ENCODE results near the gene AQP3. TPM values are rescaled to one million over a fixed set of nuclear protein-coding genes. Genes with fewer than 3 reads are reported as not detected.

AQP3 gene
- total and polyA plus RNA-seq, 2 of the 13 experiments (the other 11 are each of a cell fraction or from before 2014, with no cell fraction given), result 1.4 to 5.5 TPM

DNA sequence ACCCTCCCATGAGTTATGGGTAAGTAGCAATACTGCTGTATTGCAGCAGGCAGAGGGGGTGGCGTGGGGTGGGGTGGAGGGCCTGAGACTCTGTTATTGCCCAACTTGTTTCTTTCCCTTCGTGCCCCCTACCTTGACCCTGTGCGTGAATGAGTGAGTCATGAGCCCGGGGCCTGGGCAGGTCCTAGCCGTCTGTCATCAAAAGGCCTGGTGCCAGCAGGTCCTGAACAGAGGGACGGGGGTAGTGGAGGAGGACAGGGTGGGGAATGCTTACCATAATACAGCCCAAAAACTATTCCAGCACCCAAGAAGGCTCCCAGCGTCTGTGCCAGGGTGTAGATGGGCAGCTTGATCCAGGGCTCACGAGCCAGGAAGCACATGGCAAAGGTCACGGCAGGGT, 4.3 kb downstream of the AQP3 start:
- ATAC-seq, result peak; percentile 36; the same call in 2 of the 3 replicates
- no TSS peak for BruUV-seq (replicated peaks)
- H3K4me3 ChIP-seq (replicated peaks in 1 of 3; ENCODE audit: insufficient read depth in 1 of 3, low read depth in 2 of 3, low read length in 3 of 3), result peak overlapping the region in 1 of 3 experiments; percentile 25; a peak in 1 of 6 replicates
- TF ChIP-seq, protein P1, sequence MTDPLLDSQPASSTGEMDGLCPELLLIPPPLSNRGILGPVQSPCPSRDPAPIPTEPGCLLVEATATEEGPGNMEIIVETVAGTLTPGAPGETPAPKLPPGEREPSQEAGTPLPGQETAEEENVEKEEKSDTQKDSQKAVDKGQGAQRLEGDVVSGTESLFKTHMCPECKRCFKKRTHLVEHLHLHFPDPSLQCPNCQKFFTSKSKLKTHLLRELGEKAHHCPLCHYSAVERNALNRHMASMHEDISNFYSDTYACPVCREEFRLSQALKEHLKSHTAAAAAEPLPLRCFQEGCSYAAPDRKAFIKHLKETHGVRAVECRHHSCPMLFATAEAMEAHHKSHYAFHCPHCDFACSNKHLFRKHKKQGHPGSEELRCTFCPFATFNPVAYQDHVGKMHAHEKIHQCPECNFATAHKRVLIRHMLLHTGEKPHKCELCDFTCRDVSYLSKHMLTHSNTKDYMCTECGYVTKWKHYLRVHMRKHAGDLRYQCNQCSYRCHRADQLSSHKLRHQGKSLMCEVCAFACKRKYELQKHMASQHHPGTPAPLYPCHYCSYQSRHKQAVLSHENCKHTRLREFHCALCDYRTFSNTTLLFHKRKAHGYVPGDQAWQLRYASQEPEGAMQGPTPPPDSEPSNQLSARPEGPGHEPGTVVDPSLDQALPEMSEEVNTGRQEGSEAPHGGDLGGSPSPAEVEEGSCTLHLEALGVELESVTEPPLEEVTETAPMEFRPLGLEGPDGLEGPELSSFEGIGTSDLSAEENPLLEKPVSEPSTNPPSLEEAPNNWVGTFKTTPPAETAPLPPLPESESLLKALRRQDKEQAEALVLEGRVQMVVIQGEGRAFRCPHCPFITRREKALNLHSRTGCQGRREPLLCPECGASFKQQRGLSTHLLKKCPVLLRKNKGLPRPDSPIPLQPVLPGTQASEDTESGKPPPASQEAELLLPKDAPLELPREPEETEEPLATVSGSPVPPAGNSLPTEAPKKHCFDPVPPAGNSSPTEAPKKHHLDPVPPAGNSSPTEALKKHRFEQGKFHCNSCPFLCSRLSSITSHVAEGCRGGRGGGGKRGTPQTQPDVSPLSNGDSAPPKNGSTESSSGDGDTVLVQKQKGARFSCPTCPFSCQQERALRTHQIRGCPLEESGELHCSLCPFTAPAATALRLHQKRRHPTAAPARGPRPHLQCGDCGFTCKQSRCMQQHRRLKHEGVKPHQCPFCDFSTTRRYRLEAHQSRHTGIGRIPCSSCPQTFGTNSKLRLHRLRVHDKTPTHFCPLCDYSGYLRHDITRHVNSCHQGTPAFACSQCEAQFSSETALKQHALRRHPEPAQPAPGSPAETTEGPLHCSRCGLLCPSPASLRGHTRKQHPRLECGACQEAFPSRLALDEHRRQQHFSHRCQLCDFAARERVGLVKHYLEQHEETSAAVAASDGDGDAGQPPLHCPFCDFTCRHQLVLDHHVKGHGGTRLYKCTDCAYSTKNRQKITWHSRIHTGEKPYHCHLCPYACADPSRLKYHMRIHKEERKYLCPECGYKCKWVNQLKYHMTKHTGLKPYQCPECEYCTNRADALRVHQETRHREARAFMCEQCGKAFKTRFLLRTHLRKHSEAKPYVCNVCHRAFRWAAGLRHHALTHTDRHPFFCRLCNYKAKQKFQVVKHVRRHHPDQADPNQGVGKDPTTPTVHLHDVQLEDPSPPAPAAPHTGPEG (CRISPR knock-in tag; IDR thresholded peaks at IDR 0.05), result no peak
- TF ChIP-seq ZNF225 (CRISPR knock-in tag; IDR thresholded peaks at IDR 0.05) (no peak), SP5 (CRISPR knock-in tag; IDR thresholded peaks at IDR 0.05; ENCODE audit: borderline replicate concordance, low read depth) (0 out of 2 replicates have a peak, but pooled peaks have one; percentile 36), THAP11 (CRISPR knock-in tag; IDR thresholded peaks at IDR 0.05) (peak; percentile 40; the same call in 1 of the 2 replicates), SOX5 (CRISPR knock-in tag; IDR thresholded peaks at IDR 0.05; ENCODE audit: borderline replicate concordance) (peak; percentile 59; the same call in 1 of the 2 replicates), CAMTA2 (CRISPR knock-in tag; IDR thresholded peaks at IDR 0.05; ENCODE audit: borderline replicate concordance) (no peak), ZC3H13 (CRISPR knock-in tag; IDR thresholded peaks at IDR 0.05) (no peak), SKI (IDR thresholded peaks at IDR 0.05; ENCODE audit: partially characterized antibody) (peak; percentile 39), ASH2L (IDR thresholded peaks at IDR 0.05; ENCODE audit: insufficient read length, low read depth, low read length) (peak; percentile 43), HNRNPL (IDR thresholded peaks at IDR 0.05; ENCODE audit: low read depth, low read length) (0 out of 2 replicates have a peak, but pooled peaks have one; percentile 52), HOXA9 (CRISPR knock-in tag; IDR thresholded peaks at IDR 0.05; ENCODE audit: borderline replicate concordance) (no peak), ZFX (CRISPR knock-in tag; IDR thresholded peaks at IDR 0.05; ENCODE audit: low read depth) (peak; percentile 41; the same call in 1 of the 2 replicates), ZNF660 (CRISPR knock-in tag; IDR thresholded peaks at IDR 0.05; ENCODE audit: borderline replicate concordance, low read depth) (no peak)
- TF ChIP-seq, protein P2, sequence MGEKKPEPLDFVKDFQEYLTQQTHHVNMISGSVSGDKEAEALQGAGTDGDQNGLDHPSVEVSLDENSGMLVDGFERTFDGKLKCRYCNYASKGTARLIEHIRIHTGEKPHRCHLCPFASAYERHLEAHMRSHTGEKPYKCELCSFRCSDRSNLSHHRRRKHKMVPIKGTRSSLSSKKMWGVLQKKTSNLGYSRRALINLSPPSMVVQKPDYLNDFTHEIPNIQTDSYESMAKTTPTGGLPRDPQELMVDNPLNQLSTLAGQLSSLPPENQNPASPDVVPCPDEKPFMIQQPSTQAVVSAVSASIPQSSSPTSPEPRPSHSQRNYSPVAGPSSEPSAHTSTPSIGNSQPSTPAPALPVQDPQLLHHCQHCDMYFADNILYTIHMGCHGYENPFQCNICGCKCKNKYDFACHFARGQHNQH (CRISPR knock-in tag; IDR thresholded peaks at IDR 0.05), result 0 out of 2 replicates have a peak, but pooled peaks have one; percentile 39
- TF ChIP-seq, protein P3, sequence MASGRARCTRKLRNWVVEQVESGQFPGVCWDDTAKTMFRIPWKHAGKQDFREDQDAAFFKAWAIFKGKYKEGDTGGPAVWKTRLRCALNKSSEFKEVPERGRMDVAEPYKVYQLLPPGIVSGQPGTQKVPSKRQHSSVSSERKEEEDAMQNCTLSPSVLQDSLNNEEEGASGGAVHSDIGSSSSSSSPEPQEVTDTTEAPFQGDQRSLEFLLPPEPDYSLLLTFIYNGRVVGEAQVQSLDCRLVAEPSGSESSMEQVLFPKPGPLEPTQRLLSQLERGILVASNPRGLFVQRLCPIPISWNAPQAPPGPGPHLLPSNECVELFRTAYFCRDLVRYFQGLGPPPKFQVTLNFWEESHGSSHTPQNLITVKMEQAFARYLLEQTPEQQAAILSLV (CRISPR knock-in tag; IDR thresholded peaks at IDR 0.05; ENCODE audit: borderline replicate concordance), result no peak
- TF ChIP-seq, protein P4, sequence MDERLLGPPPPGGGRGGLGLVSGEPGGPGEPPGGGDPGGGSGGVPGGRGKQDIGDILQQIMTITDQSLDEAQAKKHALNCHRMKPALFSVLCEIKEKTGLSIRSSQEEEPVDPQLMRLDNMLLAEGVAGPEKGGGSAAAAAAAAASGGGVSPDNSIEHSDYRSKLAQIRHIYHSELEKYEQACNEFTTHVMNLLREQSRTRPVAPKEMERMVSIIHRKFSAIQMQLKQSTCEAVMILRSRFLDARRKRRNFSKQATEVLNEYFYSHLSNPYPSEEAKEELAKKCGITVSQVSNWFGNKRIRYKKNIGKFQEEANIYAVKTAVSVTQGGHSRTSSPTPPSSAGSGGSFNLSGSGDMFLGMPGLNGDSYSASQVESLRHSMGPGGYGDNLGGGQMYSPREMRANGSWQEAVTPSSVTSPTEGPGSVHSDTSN (CRISPR knock-in tag; IDR thresholded peaks at IDR 0.05), result no peak

More for the DNA sequence above, 4.3 kb downstream of the AQP3 start:
- Histone ChIP-seq H3K27me3 (ENCODE audit: control insufficient read depth in 1 of 2, insufficient read depth in 2 of 2, low read length in 2 of 2) (peaks cover 8 to 32% of the 10 kb centered on the region in 2 experiments), H3K79me2 (ENCODE audit: insufficient read depth, low read length) (no peaks in the 10 kb centered on the region), H3K27ac (ENCODE audit: extremely low read length, insufficient read depth, low read length) (no peak overlapping the region), H3K4me1 (ENCODE audit: insufficient read depth, low read length) (peaks cover 58% of the 10 kb centered on the region), H4K20me1 (ENCODE audit: insufficient read depth, low read length) (no peaks in the 10 kb centered on the region), H3K9me3 (ENCODE audit: low read length) (no peaks in the 10 kb centered on the region), H3K9ac (ENCODE audit: insufficient read depth, low read depth, low read length) (no peak overlapping the region), H3K36me3 (replicated peaks in 1 of 2; ENCODE audit: control insufficient read depth in 1 of 2, insufficient read depth in 2 of 2, low read length in 2 of 2) (no peaks in the 10 kb centered on the region), H2AFZ (ENCODE audit: low read length) (no peak overlapping the region), H3K4me2 (ENCODE audit: low read depth, low read length) (peak overlapping the region; percentile 57)
- intact Hi-C loops (cut with micrococcal nuclease; ENCODE audit: unreplicated experiment) (no loop called here), in situ Hi-C loops (cut with HindIII; ENCODE audit: extremely low pct_ligation_motif_present, low pct_unique_long_range_greater_than_20kb) (no loop called here)
- ChIA-PET POLR2A (interaction anchor here (1.0 to 2.9 kb wide), 3 partner anchors 10 to 48 kb away, joined by 4 to 10 read pairs (median 9); no protein-coding TSS in a partner anchor), CTCF (ENCODE audit: low intra/inter-chr PET ratio, low total read pairs) (no interaction called here)
- DNase-seq (ENCODE audit: low spot score), result peak; percentile 65
- no peak for FAIRE-seq
- 23% methylated on average over 4 of the region's 9 CpGs for whole genome bisulfite sequencing (ENCODE audit: low lambda C conversion rate)

Measured in HepG2 (cell line).